Vagina (tissue), 2 donors: Measurements from ENCODE around the gene MED12L. TPM values are rescaled to one million over a fixed set of nuclear protein-coding genes. Genes with fewer than 3 reads are reported as not detected.

Experiments used
- DNase-seq, 2 donors: peaks; one replicate each; pipeline ENCODE4 v3.0.0-alpha.2; 2017; ENCODE audit errors: extremely low spot score in 2 of 2
- H3K27ac ChIP-seq: fragments of 200-600 bp; sonication (generic); one replicate; pipeline ENCODE4 v1.5.1; 2019
- H3K27me3 ChIP-seq: fragments of 200-600 bp; sonication (generic); one replicate; pipeline ENCODE4 v1.5.1; 2019
- H3K36me3 ChIP-seq, 2 donors: fragments of 200-600 bp; sonication (generic); one replicate each; pipeline ENCODE4 v1.5.1; 2017 to 2019
- H3K4me1 ChIP-seq: fragments of 200-600 bp; sonication (generic); one replicate; pipeline ENCODE4 v1.5.1; 2019
- H3K4me3 ChIP-seq, 2 donors: fragments of 200-600 bp; sonication (generic); 1 replicate in 1 of 2; 2 replicates in 1 of 2; pipeline ENCODE4 v1.5.1; 2016 to 2019
- H3K9me3 ChIP-seq: fragments of 200-600 bp; sonication (generic); one replicate; pipeline ENCODE4 v1.5.1; 2019
- CTCF ChIP-seq, 3 experiments: fragments of 450-650 bp in 2 of 3; fragments of 200-600 bp in 1 of 3; sonication (generic) in 1 of 3; IDR thresholded peaks; one replicate each; pipeline ENCODE4 v1.5.1; 2017 to 2019; ENCODE audit warnings: antibody characterized with exemption in 3 of 3, mild to moderate bottlenecking in 2 of 3, moderate library complexity in 2 of 3
- POLR2A ChIP-seq, 2 donors: fragments of 450-650 bp; IDR thresholded peaks; one replicate each; pipeline ENCODE4 v1.6.1; 2017; ENCODE audit warnings: antibody characterized with exemption in 2 of 2, mild to moderate bottlenecking in 2 of 2, moderate library complexity in 2 of 2
- POLR2AphosphoS5 ChIP-seq, 2 donors: sonication (generic); formaldehyde crosslinking; IDR thresholded peaks; one replicate each; pipeline ENCODE4 v1.9.0; 2017; ENCODE audit warnings: antibody characterized with exemption in 2 of 2, mild to moderate bottlenecking in 2 of 2, low read depth in 1 of 2; ENCODE audit not compliant: insufficient read depth in 1 of 2
- intact Hi-C: fragments of 100-400 bp; cut with DNase I; formaldehyde crosslinking; loops from one replicate; pipeline ENCODE4 v1.15.1; 2023
- total RNA-seq: library from RNA; depleted of rRNA; stranded (reverse); fragments of >200 nt; gene quantifications from one replicate; pipeline ENCODE4 v1.2.3, GENCODE V29; 2016

MED12L gene
- total RNA-seq, 1 donor from 2014 or later = 1.7 TPM

GRCh38 chr3:151322511-151322910, 237.0 kb downstream of the MED12L start:
- H3K4me1 ChIP-seq = peaks cover 11% of the 10 kb centered on the region
- intact Hi-C loops = no loop called here
- no peak overlapping the region for H3K27ac ChIP-seq
- no peak overlapping the region for H3K4me3 ChIP-seq
- H3K36me3 ChIP-seq = no peaks in the 10 kb centered on the region
- no peak for TF ChIP-seq POLR2AphosphoS5 (IDR thresholded peaks at IDR 0.05; ENCODE audit: insufficient read depth in 1 of 2, low read depth in 1 of 2)
- no peak for TF ChIP-seq CTCF (IDR thresholded peaks at IDR 0.05)
- no peak for TF ChIP-seq POLR2A (IDR thresholded peaks at IDR 0.05)
- H3K9me3 ChIP-seq = no peaks in the 10 kb centered on the region
- H3K27me3 ChIP-seq = no peaks in the 10 kb centered on the region
- DNase-seq = no peak

GRCh38 chr3:151327571-151328198, 242.2 kb downstream of the MED12L start:
- peaks cover 16% of the 10 kb centered on the region for H3K4me1 ChIP-seq
- no peak overlapping the region for H3K4me3 ChIP-seq
- no peaks in the 10 kb centered on the region for H3K9me3 ChIP-seq
- no peaks in the 10 kb centered on the region for H3K27me3 ChIP-seq
- H3K27ac ChIP-seq = no peak overlapping the region
- H3K36me3 ChIP-seq = no peaks in the 10 kb centered on the region
- TF ChIP-seq CTCF (IDR thresholded peaks at IDR 0.05) (peak in 2 of 3 experiments; percentile 14 to 38), POLR2A (IDR thresholded peaks at IDR 0.05) (no peak)
- intact Hi-C loops = no loop called here
- DNase-seq = no peak

- peaks cover 16% of the 10 kb centered on the region for H3K4me1 ChIP-seq
- DNase-seq = no peak
- TF ChIP-seq POLR2A (IDR thresholded peaks at IDR 0.05) = no peak
- TF ChIP-seq CTCF (IDR thresholded peaks at IDR 0.05) = no peak
- TF ChIP-seq POLR2AphosphoS5 (IDR thresholded peaks at IDR 0.05; ENCODE audit: insufficient read depth in 1 of 2, low read depth in 1 of 2) = no peak
- H3K9me3 ChIP-seq = no peaks in the 10 kb centered on the region
- no peak overlapping the region for H3K27ac ChIP-seq
- peak overlapping the region in 1 of 2 donors; percentile 18 for H3K4me3 ChIP-seq
- H3K27me3 ChIP-seq = no peaks in the 10 kb centered on the region
- intact Hi-C loops = no loop called here
- H3K36me3 ChIP-seq = no peaks in the 10 kb centered on the region
Observed at GRCh38 chr3:151328298-151328995, 243.0 kb downstream of the MED12L start.

GRCh38 chr3:151329363-151329762, 243.9 kb downstream of the MED12L start, which contains the start of gene P2RY13:
P2RY13 (minus strand) TSS chr3:151329549; CDS start chr3:151329528, 21 bp downstream.
- TF ChIP-seq POLR2AphosphoS5 (IDR thresholded peaks at IDR 0.05; ENCODE audit: insufficient read depth in 1 of 2, low read depth in 1 of 2) (no peak), CTCF (IDR thresholded peaks at IDR 0.05) (no peak), POLR2A (IDR thresholded peaks at IDR 0.05) (no peak)
- DNase-seq = no peak
- Histone ChIP-seq H3K4me3 (peak within 1 kb of the TSS in 1 of 2 donors; percentile 18), H3K36me3 (no peaks in the 10 kb centered on the region), H3K27me3 (no peaks in the 10 kb centered on the region), H3K4me1 (peaks cover 16% of the 10 kb centered on the region), H3K27ac (no peak within 1 kb of the TSS), H3K9me3 (no peaks in the 10 kb centered on the region)
- intact Hi-C loops = no loop called here

GRCh38 chr3:151330379-151330778, 244.9 kb downstream of the MED12L start:
- no peak for DNase-seq
- Histone ChIP-seq H3K27ac (no peak overlapping the region), H3K9me3 (no peaks in the 10 kb centered on the region), H3K4me3 (no peak overlapping the region), H3K27me3 (no peaks in the 10 kb centered on the region), H3K4me1 (peaks cover 16% of the 10 kb centered on the region), H3K36me3 (no peaks in the 10 kb centered on the region)
- TF ChIP-seq POLR2AphosphoS5 (IDR thresholded peaks at IDR 0.05; ENCODE audit: insufficient read depth in 1 of 2, low read depth in 1 of 2) (no peak), POLR2A (IDR thresholded peaks at IDR 0.05) (no peak), CTCF (IDR thresholded peaks at IDR 0.05) (no peak)
- intact Hi-C loops = no loop called here
